ENCODE results near the gene HSDL1.

- TF ChIP-seq POLR2A (IDR thresholded peaks at IDR 0.05) (no peak), EP300 (IDR thresholded peaks at IDR 0.05) (no peak)
- TF ChIP-seq, protein P1, sequence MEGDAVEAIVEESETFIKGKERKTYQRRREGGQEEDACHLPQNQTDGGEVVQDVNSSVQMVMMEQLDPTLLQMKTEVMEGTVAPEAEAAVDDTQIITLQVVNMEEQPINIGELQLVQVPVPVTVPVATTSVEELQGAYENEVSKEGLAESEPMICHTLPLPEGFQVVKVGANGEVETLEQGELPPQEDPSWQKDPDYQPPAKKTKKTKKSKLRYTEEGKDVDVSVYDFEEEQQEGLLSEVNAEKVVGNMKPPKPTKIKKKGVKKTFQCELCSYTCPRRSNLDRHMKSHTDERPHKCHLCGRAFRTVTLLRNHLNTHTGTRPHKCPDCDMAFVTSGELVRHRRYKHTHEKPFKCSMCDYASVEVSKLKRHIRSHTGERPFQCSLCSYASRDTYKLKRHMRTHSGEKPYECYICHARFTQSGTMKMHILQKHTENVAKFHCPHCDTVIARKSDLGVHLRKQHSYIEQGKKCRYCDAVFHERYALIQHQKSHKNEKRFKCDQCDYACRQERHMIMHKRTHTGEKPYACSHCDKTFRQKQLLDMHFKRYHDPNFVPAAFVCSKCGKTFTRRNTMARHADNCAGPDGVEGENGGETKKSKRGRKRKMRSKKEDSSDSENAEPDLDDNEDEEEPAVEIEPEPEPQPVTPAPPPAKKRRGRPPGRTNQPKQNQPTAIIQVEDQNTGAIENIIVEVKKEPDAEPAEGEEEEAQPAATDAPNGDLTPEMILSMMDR (IDR thresholded peaks at IDR 0.05), result no peak
These were observed 64.6 kb downstream of the HSDL1 start for GRCh38 chr16:84080378-84080777.
